Measurements from ENCODE around the gene AQR. TPM values are rescaled to one million over a fixed set of nuclear protein-coding genes. Genes with fewer than 3 reads are reported as not detected.

Gene AQR
- total and polyA plus RNA-seq, 2 of the 13 experiments (the other 11 are each of a cell fraction or from before 2014, with no cell fraction given) = 18.7 to 31.3 TPM

- TF ChIP-seq ZNF407 (CRISPR knock-in tag; IDR thresholded peaks at IDR 0.05; ENCODE audit: not compliant biosample characterization) = peak; percentile 28
- no peak for TF ChIP-seq ONECUT2 (CRISPR knock-in tag; IDR thresholded peaks at IDR 0.05)
- TF ChIP-seq ZNF83 (CRISPR knock-in tag; IDR thresholded peaks at IDR 0.05; ENCODE audit: borderline replicate concordance) = no peak
- no peak; the same call in 1 of the 2 replicates for TF ChIP-seq MED13 (CRISPR knock-in tag; IDR thresholded peaks at IDR 0.05)
- TF ChIP-seq ZBTB37 (CRISPR knock-in tag; IDR thresholded peaks at IDR 0.05) = no peak
- no peak for TF ChIP-seq SNAPC4 (CRISPR knock-in tag; IDR thresholded peaks at IDR 0.05)
- no peak for TF ChIP-seq KLF15 (CRISPR knock-in tag; IDR thresholded peaks at IDR 0.05; ENCODE audit: borderline replicate concordance)
- TF ChIP-seq ZBTB46 (CRISPR knock-in tag; IDR thresholded peaks at IDR 0.05; ENCODE audit: borderline replicate concordance) = no peak
- peak; percentile 98 for TF ChIP-seq GABPA (IDR thresholded peaks at IDR 0.05; ENCODE audit: low read depth, low read length)
- peak; percentile 99 for TF ChIP-seq GABPA (CRISPR knock-in tag; IDR thresholded peaks at IDR 0.05; ENCODE audit: low read depth)
- TF ChIP-seq ZNF274 (CRISPR knock-in tag; IDR thresholded peaks at IDR 0.05) = peak; percentile 27; the same call in 1 of the 2 replicates
These were observed at the start of gene AQR (continued) for GRCh38 chr15:34969340-34970097.
